A549 (cell line): ENCODE measurements around the gene TSPEAR.

Source experiments
- KDM5A ChIP-seq: fragments of 200-600 bp; sonication (generic); IDR thresholded peaks from 2 replicates; pipeline ENCODE4 v1.6.1; 2016; ENCODE audit warnings: antibody characterized with exemption, mild to moderate bottlenecking
- POLR2A ChIP-seq: IDR thresholded peaks from 2 replicates; pipeline ENCODE4 v1.6.1; 2012; ENCODE audit warnings: mild to moderate bottlenecking, low read length
- REST ChIP-seq: fragments of 200-600 bp; sonication (generic); IDR thresholded peaks from 2 replicates; pipeline ENCODE4 v1.6.1; 2016; ENCODE audit warnings: antibody characterized with exemption, mild to moderate bottlenecking, moderate library complexity
- TF ChIP-seq, protein P1 (sequence below): fragments of >200 bp; sonication (Bioruptor Twin); formaldehyde crosslinking; IDR thresholded peaks from 2 replicates; pipeline ENCODE4 v1.6.1; 2016

GRCh38 chr21:44525391-44526095 is 185.8 kb downstream of the TSPEAR start:
- TF ChIP-seq, protein P1, sequence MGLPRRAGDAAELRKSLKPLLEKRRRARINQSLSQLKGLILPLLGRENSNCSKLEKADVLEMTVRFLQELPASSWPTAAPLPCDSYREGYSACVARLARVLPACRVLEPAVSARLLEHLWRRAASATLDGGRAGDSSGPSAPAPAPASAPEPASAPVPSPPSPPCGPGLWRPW = no peak
- TF ChIP-seq POLR2A = no peak
- no peak for TF ChIP-seq REST
- no peak for TF ChIP-seq KDM5A
